ENCODE results near the gene ABI3BP. TPM values are rescaled to one million over a fixed set of nuclear protein-coding genes. Genes with fewer than 3 reads are reported as not detected.

The ABI3BP gene
- total RNA-seq, 2 donors from 2014 or later = 0.12 to 0.32 TPM

DNA sequence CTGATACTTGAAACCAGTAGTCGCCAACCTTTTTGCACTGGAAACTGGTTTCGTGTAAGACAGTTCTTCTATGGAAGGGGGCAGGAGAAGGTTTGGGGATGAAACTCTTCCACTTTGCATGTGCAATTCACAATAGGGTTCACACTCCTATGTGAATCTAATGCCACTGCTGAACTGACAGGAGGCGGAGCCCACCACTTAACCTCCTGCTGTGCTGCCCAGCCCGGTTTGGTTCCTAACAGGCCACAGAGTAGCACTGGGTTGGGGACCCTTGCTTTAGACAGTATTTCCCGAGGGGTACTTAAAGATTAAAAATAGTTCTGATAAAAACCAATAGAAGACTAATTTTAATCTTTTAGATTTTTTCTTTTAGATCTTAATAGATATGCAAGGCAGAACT, 272.8 kb downstream of the ABI3BP start:
- no peak for ATAC-seq

DNA sequence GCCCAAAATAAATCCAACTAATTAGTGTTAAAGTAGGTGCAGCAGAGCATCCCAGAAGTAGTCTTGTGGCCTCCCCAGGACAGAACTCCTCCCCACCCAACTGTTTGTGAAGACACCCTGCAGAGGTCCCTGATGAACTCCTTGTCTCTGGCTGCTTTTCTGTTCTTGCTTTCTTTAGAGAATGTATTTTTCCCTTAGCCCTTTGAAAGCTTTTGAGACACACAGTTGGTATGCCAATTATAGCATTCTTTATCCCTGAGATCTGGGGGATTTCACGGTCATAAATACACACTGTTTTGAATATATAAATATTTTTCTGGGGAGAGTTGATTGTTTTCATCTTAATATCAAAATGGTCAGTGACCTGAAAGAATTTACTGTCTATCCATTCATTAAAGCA, 274.1 kb downstream of the ABI3BP start:
- no peak for ATAC-seq
- peaks cover 20 to 47% of the 10 kb centered on the region in 2 donors for H3K36me3 Mint-ChIP-seq

More for the DNA sequence above, 272.8 kb downstream of the ABI3BP start:
- DNase-seq (ENCODE audit: low spot score in 2 of 2) = no peak
- Mint-ChIP-seq H3K27ac (no peak overlapping the region), H3K9me3 (no peaks in the 10 kb centered on the region), H3K36me3 (peaks cover 14 to 38% of the 10 kb centered on the region in 2 donors)

DNA sequence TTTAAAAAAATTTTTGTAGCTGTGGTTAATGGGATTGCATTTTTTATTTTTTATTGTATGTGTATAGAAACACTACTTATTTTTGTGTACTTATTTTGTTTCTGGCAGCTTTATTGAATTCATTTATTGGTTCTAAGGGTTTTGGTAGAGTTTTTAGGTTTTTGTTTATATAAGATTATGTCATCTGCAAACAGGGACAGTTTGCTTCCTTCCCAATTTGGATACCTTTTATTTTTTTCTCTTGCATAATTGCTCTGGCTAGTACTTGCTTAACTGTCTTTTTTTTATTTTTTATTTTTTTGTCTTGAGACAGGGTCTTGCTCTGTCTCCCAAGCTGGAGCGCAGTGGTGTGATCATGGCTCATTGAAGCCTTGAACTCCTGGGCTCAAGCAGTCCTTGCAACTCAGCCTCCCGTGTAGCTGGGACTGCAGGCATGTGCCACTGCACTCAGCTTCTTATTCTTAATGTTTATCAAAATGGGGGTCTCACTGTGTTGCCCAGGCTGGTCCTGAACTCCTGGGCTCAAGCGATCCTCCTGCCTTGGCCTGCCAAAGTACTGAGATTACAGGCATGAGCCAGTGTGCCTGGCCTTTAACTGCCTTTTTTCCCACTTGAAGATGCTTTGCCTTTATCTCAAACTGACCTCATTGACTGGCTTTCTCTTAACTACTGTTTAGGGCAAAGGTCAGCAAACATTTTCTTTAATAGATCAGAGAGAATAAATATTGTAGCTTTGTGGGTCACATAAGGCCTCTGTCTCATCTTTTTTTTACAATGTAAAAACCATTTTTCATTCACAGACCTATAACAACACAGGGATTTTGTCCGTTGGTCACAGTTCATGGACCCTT, 275.4 kb downstream of the ABI3BP start:
- ATAC-seq (no peak), DNase-seq (ENCODE audit: low spot score in 2 of 2) (no peak)
- Mint-ChIP-seq H3K36me3 (peaks cover 23 to 57% of the 10 kb centered on the region in 2 donors), H3K9me3 (no peaks in the 10 kb centered on the region), H3K27ac (no peak overlapping the region)

More for the DNA sequence above, 274.1 kb downstream of the ABI3BP start:
- no peaks in the 10 kb centered on the region for H3K9me3 Mint-ChIP-seq
- H3K27ac Mint-ChIP-seq = no peak overlapping the region
- DNase-seq (ENCODE audit: low spot score in 2 of 2) = no peak

DNA sequence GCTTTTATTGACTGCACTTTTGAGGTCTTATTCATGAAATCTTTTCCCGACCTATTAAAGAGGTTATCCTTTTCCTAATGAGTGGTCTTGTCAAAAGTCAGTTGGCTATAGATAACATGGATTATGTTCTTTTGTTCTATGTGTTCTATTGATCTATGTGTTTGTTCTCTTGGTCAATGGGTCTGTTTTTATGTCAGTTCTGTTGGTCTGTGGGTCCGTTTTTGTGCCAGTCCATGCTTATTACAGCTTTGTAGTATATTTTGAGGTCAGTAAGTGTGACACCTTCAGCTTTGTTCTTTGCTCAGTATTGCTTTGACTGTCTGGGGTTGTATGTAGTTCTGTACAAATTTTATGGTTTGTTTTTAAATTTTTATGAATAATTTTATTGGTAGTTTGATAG, 276.2 kb downstream of the ABI3BP start:
- ATAC-seq (no peak), DNase-seq (ENCODE audit: low spot score in 2 of 2) (no peak)
- no peaks in the 10 kb centered on the region for H3K9me3 Mint-ChIP-seq
- no peak overlapping the region for H3K27ac Mint-ChIP-seq
- peaks cover 26 to 60% of the 10 kb centered on the region in 2 donors for H3K36me3 Mint-ChIP-seq

DNA sequence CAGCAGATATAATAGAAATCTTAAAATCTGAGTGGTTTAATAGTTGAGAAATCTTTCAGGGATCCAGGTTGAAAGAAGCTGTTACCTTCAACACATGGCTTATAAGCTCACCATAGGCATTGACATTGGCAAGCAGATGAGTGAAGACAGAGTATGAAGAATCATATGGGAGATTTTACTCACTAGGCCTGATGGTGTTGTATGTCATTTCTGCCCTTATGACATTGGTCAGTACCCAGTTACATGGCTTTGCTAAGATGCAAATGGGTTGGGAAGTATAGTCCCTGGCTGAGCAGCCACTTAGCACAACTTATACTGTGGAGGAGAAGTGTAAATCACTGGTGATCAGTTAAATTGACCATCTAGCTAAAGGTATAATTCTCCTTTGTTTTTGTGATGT, 278.0 kb downstream of the ABI3BP start:
- Mint-ChIP-seq H3K9me3 (no peaks in the 10 kb centered on the region), H3K27ac (no peak overlapping the region), H3K36me3 (peaks cover 35 to 70% of the 10 kb centered on the region in 2 donors)
- ATAC-seq (peak in 1 of 2 donors; percentile 21), DNase-seq (ENCODE audit: low spot score in 2 of 2) (no peak)

DNA sequence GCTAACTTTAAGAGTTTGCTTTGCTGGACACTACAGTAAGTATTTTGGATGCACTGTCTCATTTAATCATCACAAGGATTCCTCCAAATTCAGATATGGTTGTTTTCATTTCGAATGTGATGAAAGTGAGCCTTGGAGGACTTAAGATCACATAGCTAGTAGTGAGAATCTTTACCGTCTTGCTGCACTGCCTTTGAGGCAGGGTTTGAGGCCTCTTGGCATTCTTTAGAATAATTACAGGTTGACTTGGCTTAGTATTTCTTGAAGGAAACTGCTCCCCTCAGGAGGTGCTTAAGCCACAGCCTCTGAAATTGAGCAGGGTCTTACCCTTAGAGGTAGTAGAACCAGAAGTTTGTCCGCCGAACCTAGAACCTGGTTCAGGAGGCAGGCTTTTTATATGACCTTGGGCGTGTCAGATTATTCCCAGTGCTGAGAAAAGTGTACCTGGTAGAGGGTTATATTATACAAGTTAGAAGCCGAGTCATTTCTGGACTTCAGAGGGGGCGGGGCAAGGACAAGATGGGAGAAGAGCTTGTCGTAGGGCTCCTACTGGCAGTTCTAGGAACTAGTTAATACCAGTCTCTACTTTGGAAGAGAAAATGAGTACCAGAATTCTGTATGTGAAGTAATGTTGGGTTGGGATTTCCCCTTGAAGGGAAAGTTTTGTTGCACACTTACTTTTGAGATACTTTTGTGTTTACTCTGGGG, 282.8 kb downstream of the ABI3BP start:
- Mint-ChIP-seq H3K9me3 (peaks cover 10 to 12% of the 10 kb centered on the region in 2 donors), H3K27ac (peak overlapping the region; percentile 87 to 97), H3K36me3 (peaks cover 31 to 55% of the 10 kb centered on the region in 2 donors)
- ATAC-seq (peak; percentile 49 to 63), DNase-seq (ENCODE audit: low spot score in 2 of 2) (peak; percentile 61 to 76)

DNA sequence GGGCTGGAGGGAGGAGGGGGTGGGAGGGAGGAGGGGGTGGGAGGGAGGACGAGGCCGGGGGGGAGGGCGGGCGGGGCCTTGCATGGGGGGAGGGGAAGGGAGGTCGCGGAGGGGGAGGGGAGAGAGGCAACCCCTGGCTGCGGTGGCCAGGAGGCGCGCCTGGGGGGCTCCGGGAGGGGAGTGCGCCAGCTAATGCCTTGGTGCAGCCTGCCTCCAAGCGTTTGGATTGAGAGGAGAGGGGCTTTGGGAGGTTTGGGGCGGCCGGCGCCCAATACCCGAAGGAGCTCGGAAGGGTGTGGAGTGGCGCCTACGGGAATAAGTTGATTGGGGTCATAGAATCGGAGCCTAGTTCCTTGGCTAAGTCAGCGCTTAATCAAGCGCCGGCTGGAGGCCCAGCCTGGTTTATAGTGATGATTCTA, 283.4 kb downstream of the ABI3BP start:
- H3K36me3 Mint-ChIP-seq = peaks cover 25 to 50% of the 10 kb centered on the region in 2 donors
- ATAC-seq (no peak), DNase-seq (ENCODE audit: low spot score in 2 of 2) (peak in 1 of 2 donors; percentile 20)
- H3K27ac Mint-ChIP-seq = peak overlapping the region; percentile 87 to 97
- peaks cover 10 to 12% of the 10 kb centered on the region in 2 donors for H3K9me3 Mint-ChIP-seq

DNA sequence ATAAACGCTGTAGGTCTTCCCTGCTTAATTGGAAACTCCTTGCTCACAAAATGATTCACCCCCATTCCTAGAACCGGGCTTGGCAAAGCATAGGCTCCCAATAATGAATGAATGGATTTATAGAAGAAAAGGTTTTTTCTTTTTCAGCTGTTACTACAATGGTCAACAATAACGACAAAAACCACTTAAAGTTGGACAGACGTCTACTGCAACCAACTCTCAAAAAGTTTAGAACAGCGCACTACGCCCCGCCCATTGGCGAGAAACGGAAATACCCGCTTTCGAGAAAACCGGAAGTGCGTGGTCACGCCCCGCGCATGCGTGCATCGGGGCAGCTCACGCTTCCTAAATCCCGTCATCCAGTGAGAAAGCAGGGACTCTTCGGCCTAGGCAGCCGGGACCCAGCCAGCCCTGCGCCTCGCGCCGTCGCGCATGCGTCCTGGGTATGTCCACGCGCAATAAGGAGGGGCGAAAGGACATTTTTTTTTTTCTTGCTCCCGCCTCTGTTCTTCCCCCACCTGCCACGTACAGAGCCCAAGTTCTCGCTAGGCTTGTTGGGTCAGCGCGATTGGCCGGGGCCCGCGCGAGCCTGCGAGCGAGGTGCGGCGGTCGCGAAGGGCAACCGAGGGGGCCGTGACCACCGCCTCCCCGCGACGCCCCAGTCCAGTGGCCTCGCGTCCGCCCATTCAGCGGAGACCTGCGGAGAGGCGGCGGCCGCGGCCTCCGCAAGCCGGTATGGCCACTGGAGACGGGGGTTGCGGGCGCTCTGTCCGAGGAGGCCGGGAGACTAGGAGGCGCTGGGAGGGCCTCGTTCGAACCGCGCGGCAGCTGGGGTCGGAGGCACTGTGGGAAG, 284.0 kb downstream of the ABI3BP start, which contains the start of gene TFG:
Gene TFG, plus strand, starts transcription at position 506 of the 853 bp plus-strand sequence. CDS start 4,192 bp downstream, outside the sequence.
- Mint-ChIP-seq H3K27ac (peak within 1 kb of the TSS; percentile 89 to 97), H3K36me3 (peaks cover 24 to 47% of the 10 kb centered on the region in 2 donors), H3K9me3 (peaks cover 10 to 12% of the 10 kb centered on the region in 2 donors)
- DNase-seq (ENCODE audit: low spot score in 2 of 2) (peak; percentile 97 to 99), ATAC-seq (peak; percentile 92 to 94)

DNA sequence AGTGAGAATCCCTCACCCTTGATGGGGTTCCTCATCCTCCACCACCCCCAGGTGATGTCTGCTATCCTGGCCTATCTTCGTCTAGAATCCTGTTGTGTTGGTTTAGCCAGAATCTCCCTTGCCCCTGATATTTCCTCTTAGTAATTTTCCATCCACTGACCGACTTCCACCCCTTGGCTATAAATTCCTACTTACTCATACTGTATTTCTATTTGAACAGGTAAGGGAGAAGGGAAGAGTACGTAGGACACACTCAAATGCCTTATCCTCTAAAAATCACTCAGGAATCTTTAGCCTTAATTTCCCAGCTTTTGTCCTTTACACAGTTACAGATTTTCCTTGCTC, 284.6 kb downstream of the ABI3BP start:
- no peak for DNase-seq (ENCODE audit: low spot score in 2 of 2)
- peaks cover 24 to 44% of the 10 kb centered on the region in 2 donors for H3K36me3 Mint-ChIP-seq
- H3K27ac Mint-ChIP-seq = peak overlapping the region; percentile 89 to 97
- no peak for ATAC-seq
- peaks cover 10 to 12% of the 10 kb centered on the region in 2 donors for H3K9me3 Mint-ChIP-seq

DNA sequence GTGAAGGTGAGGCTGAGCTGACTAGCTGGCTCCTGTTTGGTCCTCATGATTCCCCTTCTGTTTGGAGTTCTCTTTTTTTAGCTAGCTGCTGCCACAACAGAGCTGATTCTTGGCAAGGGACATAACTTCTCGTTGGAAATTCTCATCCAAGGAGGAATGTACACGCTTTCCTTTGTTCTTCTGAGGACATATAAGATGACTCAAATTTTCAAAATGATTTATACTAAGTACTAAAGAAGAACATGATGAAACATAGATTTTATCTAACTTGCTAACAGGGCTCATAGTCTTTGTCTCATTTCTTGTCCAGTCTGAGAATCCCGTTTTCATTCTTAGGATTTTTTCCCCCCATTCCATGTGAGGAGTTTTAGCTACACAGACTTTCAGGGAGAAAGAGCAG, 286.9 kb downstream of the ABI3BP start:
- Mint-ChIP-seq H3K36me3 (peaks cover 18 to 22% of the 10 kb centered on the region in 2 donors), H3K9me3 (peaks cover 10 to 12% of the 10 kb centered on the region in 2 donors), H3K27ac (no peak overlapping the region)
- ATAC-seq = no peak
- DNase-seq (ENCODE audit: low spot score in 2 of 2) = no peak

DNA sequence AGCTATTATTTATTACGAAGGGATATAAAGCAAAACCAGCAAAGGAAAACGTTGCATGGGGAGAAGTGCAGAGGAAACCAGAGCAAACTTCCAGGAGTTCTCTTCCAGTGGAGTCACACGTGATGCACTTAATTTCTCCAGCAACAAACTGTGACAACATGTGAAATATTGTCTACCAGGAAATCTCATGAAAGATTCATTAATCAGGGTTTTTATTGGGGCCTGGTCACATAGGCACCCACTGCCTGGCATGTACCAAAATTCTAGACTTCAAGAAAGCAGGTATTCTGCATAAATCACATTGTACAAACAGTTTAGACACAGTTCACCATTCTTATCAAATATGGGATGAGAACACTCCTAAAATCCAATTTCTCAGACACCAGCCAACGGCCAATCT, 289.4 kb downstream of the ABI3BP start:
- Mint-ChIP-seq H3K27ac (no peak overlapping the region), H3K36me3 (peaks cover 6 to 7% of the 10 kb centered on the region in 2 donors), H3K9me3 (peaks cover 8 to 10% of the 10 kb centered on the region in 2 donors)
- DNase-seq (ENCODE audit: low spot score in 2 of 2) (no peak), ATAC-seq (no peak)

DNA sequence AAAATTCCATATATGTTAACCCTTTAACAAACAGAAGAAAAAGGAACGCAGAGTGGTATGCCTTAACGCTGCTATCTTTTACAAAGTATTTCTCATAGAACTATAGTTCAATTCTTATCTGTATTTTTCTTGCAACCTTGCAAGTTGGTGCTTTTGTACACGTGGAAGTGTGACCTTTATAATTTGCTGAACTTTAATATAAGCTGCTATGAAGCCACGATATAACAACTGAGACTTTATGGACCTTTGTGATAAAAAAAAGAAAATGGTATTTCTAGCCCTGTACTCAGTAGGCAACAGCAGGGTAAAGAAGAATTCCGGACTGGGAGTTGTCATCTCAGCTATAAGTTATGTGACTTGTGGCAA, 290.3 kb downstream of the ABI3BP start:
- Mint-ChIP-seq H3K36me3 (no peaks in the 10 kb centered on the region), H3K9me3 (peaks cover 0 to 1% of the 10 kb centered on the region in 2 donors), H3K27ac (no peak overlapping the region)
- DNase-seq (ENCODE audit: low spot score in 2 of 2) (no peak), ATAC-seq (no peak)

DNA sequence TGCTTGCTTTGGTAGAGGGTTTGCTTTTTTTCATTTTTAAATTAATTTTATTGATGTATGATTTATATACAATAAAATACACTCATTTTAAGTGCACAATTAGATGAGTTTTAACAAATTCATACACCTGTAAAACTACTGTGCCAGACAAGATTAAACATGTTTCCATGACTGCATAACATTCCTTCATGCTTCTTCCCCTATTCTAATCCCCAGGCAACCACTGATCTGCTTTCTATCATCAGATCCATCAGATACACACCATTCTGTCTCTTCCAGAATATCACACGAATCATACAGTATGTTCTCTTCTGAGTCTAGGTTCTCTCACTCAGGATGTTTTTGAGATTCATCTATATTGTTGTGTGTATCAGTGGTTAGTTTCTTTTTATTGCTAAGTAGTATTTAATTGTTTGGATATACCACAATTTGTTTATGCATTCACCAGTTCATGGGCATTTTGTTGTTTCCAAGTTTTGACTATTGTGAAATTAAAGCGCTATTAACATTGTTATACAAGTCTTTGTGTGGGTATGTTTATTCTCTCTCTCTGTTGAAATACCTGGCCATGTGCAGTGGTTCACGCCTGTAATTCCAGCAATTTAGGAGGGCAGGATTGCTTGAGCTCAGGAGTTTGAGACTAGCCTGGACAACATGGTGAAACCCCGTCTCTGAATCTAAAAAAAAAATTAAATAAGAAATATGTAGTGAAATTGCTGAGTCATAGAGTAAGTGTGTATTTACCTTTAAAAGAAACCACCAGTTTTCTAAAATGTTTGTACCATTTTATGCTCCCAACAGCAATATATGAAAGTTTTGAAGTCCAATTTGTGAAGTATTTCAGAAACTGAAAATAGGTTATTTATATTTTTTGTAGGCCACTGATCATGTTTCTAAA, 290.9 kb downstream of the ABI3BP start:
- DNase-seq (ENCODE audit: low spot score in 2 of 2) (no peak), ATAC-seq (no peak)
- Mint-ChIP-seq H3K9me3 (no peaks in the 10 kb centered on the region), H3K36me3 (no peaks in the 10 kb centered on the region), H3K27ac (no peak overlapping the region)

DNA sequence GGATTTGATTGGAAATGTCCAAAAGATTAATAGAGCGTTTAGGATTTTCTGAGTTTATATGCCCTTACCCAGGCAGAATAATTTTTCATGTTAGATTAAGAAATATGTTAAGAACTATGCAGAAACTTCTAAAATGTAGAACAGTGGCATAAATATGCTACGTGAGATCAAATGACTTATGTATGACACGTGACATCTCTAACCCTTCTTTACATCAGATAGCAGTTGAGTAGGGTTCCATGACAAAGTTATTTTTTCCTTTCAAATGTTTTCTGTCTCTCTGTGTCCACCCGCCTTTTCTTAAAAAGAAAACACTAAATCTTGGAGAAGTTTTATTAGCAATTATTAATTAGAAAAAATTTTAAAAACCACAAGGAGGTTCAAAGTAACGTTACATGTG, 292.5 kb downstream of the ABI3BP start:
- Mint-ChIP-seq H3K9me3 (no peaks in the 10 kb centered on the region), H3K36me3 (no peaks in the 10 kb centered on the region), H3K27ac (no peak overlapping the region)
- DNase-seq (ENCODE audit: low spot score in 2 of 2) (no peak), ATAC-seq (no peak)
